ENCODE measurements around the gene IFT88.

- TF ChIP-seq CTCF (IDR thresholded peaks at IDR 0.05; ENCODE audit: insufficient read depth, low read length, poor library complexity, severe bottlenecking) (no peak), EZH2phosphoT487 (conservative IDR thresholded peaks at IDR 0.05; ENCODE audit: low read length) (no peak)
Measured at GRCh38 chr13:20623000-20623399, 56.0 kb downstream of the IFT88 start.

All from SU-DHL-6 (cell line).